Stimulated activated naive CD4-positive, alpha-beta T cell treated with Interleukin-2 at 50 U/mL for 16 hours (primary cell): ENCODE results near the gene UGT1A8.

Source experiments
- DNase-seq: peaks from one replicate; lab custom pipeline; 2025; lab: John Stamatoyannopoulos, UW

Gene UGT1A8

DNA sequence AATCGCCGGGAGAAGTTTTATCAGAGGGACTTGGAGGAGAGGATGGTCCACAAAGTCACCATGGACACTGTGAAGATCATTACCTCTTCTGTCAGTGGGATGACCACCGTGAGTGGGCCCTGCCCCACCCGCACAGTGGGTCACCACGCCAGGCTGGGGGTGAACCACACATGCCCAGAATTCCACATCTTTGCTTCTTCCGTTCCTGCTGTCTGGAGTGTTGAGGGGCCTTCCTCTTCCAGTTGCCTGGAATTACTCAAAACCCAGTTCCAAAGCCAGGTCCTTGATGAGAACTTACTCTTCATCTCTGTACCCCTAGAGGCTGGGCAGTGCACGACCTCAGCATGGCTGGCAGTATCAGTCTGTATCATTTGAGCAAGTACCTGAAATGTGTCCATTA is 182.8 kb downstream of the UGT1A8 start:
- no peak for DNase-seq

DNA sequence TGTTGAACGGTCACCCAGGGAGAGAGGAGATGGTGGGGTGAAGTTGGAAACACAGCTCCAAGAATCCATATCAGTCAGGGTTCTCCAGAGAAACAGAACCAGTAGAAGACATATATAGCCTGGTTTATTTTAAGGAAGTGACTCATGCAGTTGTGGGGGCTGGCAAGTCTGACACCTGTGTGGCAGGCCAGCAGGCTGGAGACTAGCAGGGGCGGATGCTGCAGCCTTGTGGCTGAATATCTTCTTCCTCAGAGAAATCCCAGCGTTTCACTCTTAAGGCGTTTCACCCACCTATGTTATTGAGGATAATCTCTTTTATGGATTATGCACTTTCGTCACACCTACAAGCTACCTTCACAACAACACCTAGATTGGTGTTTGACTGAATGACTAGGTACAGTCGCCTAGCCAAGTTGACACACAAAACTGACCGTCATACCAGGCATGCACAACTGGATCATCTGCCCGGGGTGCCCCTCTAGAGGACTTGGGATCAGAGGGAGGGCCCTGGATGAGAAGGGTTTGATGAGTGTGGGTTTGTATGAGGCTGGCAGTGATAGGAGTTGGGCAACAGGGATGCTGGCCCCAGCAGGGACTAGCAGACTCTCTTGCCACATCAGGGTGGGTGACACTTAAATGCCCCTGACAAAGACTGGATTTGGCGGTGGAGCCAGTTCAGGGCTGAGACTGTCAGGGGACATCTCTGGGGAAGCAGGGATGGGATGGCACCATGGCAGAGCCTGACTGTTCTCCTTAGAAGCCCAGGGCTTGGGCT is 184.1 kb downstream of the UGT1A8 start:
- DNase-seq, result no peak

DNA sequence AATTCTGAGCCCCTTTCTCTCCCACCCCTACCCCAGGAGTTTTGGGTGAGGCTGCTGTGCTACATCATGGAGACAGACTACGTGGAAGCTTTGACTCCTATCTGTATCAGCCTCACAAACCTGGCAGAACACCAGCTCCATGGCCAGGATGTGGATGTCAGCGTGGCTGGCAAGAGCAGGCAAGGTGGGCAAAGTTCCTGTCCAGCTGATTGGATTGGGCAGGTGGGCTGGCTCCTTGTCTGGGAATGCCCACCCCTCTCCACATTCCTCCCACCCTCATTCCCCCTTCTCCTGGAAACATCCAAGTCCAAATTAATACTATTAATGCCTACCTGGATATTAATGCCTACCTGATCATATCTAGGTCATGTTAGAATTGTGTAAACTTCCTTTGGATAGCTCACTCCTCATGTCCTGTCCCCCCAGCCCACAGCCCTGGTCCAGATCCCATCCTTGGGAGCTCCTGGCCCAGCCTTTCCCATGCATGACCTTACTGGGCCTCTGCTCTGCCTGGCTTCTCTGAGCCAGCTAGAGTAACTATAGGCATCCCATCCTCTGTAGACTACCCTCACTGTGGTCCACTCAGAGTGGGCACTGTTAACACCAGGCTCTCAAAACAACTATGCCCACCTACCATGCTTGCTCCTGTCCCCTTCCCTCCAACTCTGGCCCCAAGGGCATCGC is 184.8 kb downstream of the UGT1A8 start:
- DNase-seq, result no peak

DNA sequence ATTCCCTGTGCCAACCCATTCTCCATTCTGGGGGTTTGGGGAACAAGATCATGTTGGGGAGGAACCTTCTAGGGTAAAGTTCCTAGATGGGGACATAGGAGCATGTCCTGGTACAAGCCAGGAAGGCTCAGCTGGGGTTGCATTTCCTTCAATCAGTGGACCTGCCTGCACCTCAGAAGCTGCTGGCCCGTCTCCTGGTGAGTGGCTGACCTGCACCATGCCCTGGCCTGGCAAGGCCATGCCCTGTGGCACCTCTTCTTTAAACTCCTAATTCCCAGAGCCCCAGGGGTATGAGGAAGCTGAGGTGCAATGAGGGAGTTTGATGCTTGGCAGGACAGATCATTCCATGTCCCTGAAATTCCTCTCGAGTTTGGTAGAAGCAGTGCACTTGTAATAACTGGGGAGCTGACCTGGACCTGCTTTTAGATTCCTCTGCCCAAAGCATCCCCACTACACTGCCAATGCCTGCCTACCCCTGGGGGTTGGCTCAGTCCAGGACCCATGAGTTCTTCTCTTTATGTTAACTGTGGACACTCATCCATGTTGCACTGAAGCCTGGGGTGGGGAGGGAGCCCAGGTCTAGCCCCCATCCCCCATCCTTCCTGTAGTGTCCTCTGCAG is 186.0 kb downstream of the UGT1A8 start:
- DNase-seq, result no peak

DNA sequence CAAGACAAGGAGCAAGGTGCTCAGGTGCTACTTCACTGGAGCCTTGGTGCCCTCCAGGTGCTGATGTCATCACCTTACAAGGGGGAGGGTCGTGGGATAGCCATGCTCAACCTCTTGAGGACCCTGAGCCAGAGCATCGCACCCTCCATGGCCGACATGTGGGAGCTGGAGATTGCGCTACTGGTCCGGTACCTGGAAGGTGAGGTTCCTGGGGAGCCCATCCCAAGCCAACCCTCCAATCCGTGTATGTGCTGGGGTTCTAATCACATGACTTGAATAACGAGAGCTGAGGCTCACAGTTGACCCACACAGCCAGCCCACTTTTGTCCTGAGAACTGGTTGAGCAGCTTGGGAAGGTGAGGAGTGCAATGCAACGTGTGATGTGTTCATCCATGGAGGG is 186.6 kb downstream of the UGT1A8 start:
- DNase-seq, result no peak

DNA sequence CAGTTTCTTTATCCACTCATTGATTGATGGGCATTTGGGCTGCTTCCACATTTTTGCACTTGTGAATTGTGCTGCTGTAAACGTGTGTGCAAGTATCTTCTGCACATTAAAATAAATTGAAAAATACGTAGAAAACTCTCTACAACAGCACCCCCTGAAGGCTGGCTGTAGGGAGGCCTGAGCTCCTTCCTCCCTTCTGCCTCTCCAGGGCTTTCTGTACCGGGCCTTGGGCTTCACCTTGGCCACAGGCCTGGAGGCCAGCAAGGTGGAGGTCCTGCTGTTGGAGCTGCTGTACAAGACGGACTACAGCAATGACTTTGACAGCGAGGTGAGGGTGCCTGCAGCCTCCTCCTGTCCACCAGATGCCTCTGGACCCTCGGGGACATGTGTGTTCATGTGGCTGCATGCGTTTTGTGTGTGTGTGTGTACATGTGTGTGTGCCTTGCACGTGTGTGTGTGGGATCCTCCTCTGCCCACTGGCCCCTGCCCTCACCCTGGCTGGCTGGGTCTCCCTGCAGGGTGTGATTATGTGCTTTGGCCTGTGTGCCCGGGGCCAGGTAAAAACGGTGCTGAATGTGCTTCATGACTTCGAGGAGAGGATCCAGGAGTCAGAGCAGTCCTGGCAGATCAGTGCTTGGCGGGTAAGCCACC is 189.9 kb downstream of the UGT1A8 start:
- no peak for DNase-seq

DNA sequence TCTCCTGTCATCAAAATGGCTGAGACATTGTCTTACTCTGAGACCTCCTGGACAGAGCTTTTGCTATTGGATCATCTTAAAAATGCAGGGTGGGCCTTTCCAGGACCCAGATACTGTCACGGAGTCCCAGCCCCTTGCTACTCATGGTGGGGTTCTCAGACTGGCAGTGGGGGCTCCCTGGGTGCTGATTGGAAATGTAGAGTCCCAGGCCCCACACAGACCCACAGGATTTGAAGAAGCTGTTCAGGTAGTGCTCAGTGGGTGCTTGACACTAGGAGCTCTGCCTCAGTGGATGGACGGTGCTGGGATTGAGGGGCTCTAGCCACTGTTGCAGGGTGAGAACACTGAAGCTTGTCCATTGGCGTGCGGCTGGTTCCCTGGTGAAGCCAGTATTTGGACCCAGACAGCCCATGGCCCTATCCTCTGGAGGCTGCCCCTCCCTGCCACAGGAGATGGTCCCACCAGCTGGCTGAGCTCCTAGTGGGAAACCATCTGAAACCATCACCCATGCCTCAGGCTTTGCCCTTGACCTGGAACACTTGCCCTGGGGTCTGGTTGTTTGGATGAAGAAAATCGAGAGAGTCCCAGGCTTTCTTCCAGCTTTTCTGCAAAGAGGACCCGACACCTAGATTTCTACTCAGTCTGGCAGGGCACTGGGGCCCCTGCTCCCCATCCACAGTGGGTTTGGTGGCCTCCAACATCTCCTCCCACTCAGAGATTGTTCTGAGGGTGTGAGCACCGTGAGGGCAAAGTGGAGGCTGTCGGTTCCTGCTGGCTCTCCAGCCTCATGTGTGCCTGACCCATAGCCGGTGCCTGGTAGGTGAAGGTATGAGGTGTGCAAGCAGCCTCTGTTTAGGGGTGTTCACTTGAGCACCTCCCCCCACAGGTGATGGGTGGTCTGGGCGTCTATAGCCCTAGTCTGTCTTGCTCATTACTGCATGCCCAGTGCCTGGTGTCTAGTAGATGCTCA is 190.8 kb downstream of the UGT1A8 start:
- DNase-seq, result no peak

DNA sequence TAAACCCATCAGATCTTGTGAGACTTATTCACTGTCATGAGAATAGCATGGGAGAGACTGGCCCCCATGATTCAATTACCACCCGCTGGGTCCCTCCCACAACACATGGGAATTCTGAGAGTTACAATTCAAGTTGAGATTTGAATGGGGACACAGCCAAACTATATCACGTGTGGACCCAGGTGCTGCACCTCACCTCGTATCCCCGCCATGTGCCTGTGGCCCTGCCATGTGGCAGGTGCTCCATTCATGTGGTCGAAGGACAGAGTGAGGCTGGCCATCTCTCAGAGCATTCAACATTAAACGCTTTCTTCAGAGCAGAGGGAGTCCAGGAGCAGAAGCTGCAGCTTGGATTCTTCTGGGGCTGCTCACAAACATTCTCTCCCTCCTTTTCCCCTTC is 193.0 kb downstream of the UGT1A8 start:
- no peak for DNase-seq

DNA sequence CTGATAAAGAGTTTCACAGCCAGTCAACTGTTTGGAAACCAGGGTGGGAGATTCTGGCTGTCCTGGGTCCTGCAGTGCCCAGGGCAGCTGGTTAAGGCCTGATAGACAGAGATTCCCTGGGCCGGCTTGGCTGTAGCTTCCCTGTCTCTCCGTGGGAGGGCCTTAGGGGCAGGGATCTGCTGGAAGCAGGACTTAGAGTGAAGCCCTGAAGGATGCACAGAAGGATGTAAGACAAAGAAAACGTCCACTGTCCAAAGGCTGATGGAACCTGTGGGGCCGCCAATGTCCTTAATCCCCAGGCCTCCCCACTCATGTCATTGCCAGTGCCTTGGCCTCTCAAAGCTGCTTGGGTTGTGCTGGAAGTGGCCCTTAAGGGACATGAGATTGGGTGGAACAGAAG is 193.7 kb downstream of the UGT1A8 start:
- DNase-seq, result no peak

DNA sequence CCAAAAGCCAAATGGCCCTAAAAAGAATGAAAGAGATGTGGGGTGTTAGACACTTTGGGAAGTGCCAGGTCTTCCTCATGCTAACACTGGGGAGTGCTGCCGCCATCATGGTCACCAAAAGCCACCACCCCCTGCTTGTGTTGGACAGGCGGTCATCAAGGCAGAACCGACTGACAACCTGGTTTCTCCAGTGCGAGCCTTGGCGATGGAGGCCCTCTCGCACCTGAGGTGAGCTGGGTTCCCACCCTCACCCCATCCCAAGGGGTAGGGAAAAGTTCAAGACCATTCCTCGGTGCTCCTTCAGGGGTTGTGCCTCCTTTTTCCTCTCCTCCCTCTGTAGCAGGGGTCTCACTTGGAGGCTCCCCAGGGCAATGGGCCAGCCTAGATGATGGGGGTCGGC is 194.3 kb downstream of the UGT1A8 start:
- DNase-seq, result no peak

DNA sequence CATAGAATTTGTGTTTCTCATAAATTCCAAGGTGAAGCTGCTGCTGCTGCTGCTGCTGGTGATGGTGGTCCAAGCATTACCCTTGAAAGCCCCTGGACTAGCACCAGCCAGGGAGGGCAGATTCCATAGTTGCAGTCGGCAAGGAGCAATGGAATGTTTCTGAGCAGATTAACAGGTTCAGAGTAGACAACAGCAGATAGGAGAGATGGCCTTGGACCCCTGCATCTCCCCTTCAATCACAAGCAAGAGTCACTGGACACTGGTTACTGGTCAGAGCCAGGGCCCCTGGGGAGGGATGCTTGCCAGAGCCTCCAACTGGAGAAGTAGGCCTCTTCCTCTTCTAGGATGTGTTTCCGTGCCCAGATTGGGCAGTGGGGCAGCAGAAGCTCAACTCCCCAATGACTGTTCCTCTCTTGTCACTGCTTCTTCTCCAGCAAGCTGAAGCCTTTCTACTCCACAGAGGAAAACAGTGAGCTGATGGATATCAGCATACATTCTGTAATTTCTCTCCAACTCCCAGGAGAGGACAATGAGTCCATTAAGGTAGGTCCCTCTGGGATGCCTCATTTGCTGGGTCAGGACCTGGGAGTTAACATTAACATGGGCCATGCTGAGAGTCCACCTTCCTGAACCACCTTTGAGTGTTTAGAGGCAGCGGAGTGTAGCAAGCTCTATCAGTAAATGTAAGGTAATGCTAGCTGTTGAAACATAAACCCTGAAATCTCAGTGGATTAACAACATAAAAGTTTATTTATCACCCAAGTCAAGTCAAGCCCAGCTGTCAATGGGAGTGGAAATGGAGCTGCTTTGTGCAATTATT is 196.0 kb downstream of the UGT1A8 start:
- DNase-seq, result no peak

DNA sequence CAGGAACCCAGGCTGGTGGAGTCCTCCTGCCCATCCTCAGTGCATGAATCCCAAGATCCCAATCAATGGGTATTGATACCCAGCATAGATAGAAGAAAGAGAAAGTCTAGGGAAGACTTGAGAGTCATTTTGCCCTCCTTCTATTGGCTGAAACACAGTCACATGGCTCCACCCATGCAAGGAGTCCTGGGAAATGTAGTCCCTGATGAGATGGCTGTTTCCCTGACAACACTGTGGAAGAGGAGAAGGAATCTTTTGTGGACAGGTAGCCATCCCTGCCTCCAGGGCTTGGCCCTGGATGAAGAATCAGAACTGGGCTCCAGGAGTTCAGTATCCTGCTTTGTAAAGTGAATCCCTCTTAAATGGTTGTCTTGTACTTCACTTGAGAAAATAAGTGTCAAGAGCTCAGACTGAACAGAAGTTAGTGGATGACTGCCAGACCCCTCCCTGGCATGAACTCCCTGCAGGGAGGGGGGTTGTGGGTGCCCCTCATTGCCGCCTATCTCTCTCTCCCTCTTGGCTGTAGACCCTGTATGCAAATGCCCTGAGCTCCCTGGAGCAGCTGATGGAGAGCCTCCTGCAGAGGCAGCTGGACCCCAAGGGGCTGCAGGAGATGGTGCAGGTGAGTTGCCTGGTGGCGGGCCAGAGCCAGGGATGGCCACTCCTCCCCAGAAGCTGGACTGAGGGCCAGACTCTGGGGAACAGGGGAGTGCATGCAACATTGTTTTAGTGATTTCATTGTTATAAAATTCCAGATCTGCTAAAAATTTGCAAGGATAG is 196.8 kb downstream of the UGT1A8 start:
- no peak for DNase-seq

DNA sequence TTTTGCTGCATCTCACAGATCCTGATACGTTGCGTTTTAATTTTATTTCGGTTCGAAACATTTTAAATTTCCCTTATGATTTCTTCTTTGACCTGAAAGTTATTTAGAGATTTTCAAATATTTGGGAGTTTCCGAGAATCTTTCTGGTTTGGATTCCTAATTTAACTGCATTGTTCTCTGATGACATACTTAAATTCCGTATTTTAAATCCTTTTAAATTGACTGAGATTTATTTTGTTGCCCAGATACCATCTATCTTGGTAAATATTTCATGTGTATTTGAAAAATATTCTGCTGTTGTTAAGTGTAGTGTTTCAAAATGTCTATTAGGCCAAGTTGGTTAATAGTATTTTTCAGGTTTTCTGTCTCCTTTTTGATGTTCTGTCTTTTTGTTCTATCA is 198.4 kb downstream of the UGT1A8 start:
- no peak for DNase-seq

DNA sequence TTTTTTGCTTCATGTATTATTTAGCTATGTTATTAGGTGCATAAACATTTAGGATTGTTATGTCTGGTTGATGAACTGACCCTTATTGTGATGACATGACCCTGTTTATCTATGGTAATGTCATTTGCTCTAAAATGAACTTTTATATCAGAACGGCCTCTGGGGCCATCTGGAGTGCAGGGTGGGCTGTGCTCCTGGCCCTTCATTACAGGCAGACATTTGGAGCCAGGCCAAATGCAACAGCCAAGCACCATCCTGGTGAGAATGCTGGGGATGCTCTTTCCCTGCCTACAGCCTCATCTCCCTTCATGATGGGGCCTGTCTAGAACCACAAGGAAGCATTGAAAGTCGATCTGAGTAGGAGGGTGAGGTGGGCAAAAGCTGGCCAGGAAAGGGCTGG is 198.9 kb downstream of the UGT1A8 start:
- DNase-seq, result no peak

DNA sequence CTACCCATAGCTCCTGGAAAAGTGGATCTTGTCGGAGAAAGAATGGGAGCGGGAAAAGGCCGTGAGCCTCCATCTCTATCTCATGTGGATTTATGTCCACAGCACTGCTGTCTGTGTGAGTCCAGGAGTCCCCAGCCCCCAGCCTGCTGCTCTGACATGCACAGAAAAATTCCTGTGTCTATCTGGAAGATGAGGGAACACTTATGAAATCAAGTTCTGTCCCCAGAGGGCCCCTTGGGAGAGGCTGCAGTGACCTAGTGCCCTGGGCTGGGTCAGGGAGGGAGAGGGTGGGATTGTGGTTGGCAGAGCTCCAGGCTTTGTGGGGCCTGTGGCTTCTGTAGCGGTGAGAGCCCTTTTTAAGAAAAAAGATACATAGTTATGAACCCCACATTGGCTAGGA is 199.3 kb downstream of the UGT1A8 start:
- no peak for DNase-seq

DNA sequence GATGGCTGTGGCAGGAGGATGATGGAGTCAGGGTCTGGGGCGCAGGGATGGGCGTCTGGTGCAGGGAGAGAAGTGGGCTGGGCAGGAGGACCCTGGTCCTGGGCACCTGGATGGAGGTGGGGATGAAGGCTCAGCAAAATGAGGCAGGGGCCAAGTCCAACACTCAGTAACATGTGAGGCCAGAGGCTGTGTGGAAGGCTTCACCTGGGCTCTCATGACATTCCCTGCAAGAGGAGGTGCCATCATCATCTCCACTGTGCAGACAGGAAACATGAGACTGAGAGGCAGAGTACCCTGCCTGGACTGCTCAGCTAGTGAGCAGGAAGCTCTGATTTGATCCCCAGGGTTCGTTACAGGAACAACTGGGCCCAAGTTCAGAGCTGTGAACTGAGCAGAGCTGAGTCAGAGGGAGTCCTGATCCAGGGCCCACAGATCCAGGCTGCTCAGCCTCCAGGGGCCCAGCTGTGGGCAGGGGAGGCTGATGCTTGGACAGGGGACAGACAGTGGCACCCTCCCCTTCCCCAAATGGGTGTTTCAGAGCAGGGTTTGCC is 200.0 kb downstream of the UGT1A8 start:
- DNase-seq, result no peak

DNA sequence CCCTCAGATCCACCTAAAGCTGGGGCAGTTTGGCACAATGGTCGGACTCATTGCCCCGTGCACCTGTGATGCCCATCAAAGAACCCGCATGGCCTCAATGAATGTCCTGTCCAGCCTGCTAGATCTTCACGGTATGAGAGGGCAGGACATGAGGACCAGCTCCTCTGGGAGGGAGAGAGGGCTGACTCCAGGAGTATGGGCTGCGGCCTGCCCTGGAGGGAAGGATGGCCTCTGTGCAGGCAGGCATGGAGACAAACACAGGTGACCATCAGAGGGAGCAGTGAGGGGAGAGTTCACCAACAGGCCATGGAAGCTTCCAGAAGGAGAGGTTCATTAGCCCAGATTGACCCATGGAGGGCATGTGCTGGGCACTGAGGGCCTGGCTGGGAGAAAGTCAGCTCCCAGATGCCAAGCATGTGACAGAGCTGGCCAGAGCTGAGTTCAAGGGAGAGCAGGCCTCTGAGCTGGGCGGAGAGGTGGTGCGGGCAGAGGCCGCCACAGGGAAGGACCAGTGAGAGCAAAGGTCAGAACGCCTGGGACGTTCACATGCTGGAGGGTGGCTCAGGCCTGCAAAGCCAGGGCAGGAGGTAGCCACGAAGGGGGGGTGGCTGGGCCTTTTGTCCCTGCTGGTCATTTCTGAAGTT is 200.7 kb downstream of the UGT1A8 start:
- DNase-seq, result no peak

DNA sequence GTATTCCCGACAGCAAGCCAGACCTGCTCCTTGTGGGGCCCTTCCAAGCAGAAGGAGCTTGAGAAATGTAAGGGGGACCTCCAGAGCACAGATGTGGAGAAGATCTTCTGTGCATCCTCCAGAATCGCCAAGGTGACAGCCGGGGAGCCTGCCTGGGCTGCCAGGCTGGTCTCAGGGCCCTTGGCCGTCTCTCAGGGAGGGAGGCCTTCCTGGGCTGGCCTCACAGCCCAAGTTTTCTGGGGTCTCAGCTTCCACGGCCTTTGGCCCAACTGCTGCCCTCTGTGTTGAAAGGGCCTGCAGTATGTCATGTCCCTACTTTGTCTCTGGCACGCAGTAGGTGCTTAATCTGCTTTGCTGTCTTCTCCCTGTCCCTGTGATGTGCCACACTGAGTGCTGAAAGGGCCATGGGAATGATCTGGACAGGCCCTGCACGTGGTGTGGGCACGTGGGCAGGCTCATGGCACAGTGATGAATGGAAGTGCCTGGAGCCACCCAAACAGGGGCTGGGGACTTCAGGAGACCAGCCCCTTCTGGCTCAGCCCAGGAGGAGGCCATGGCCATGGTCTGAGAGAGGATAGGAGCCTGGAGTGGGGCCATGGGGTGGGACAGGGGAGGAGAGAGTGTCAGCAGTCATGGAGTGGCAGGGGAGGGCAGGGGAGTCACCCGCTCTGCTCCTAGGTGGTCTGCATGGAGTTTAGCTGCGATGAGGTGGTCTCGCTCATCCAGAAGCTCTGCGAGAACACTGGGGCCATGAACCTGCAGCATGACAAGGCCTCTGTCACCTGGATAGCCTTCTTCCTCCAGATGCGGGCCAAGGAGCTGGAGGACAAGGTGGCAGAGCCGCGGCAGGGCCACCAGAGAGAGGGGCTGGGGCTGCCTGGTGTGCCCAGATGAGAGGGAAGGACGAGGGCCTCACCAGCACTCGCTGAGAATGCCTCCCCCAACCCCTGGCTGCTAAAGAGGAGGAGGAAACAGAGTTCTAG is 201.5 kb downstream of the UGT1A8 start:
- no peak for DNase-seq
